HG02588 (cell line): ENCODE measurements around the gene ACTN4.
"Not testable (repeated sequence)": the region's sequence is repeated elsewhere in the genome, so short reads cannot be mapped to it uniquely, and the experiment has no call there.

Experiments
- ATAC-seq: cut with Tn5 transposase; IDR thresholded peaks from one replicate; pipeline ENCODE4 v1.9.1; 2021; ENCODE audit warnings: mild to moderate bottlenecking, moderate library complexity; ENCODE audit not compliant: unreplicated experiment

The ACTN4 gene

GRCh38 chr19:38647368-38647965 is at the start of gene ACTN4:
ACTN4 (plus strand) TSS chr19:38647649; CDS start chr19:38647746, 97 bp downstream.
- ATAC-seq, result peak; percentile 86

GRCh38 chr19:38599722-38600121 is 47.7 kb upstream of the ACTN4 start:
- ATAC-seq, result no peak

- not testable (repeated sequence) for ATAC-seq
Measured at GRCh38 chr19:38602856-38603255, 44.6 kb upstream of the ACTN4 start.

- no peak for ATAC-seq
Measured at GRCh38 chr19:38606131-38606530, 41.3 kb upstream of the ACTN4 start.

GRCh38 chr19:38614289-38614688 is 33.2 kb upstream of the ACTN4 start:
- ATAC-seq, result no peak

GRCh38 chr19:38615007-38615581 is 32.4 kb upstream of the ACTN4 start:
- ATAC-seq, result no peak

GRCh38 chr19:38616265-38616664 is 31.2 kb upstream of the ACTN4 start:
- no peak for ATAC-seq

GRCh38 chr19:38617283-38617763 is 30.1 kb upstream of the ACTN4 start:
- ATAC-seq, result no peak

- ATAC-seq, result peak; percentile 44
Measured at GRCh38 chr19:38617764-38618589, 29.5 kb upstream of the ACTN4 start, which contains the start of gene MAP4K1. MAP4K1 (minus strand) TSS chr19:38617953; CDS start chr19:38617895, 58 bp downstream.

GRCh38 chr19:38618590-38619360 is 28.7 kb upstream of the ACTN4 start, which contains the start of gene EIF3K:
EIF3K (plus strand) TSS chr19:38619188; CDS start chr19:38619269, 81 bp downstream.
- ATAC-seq, result peak; percentile 56

GRCh38 chr19:38619361-38620174 is 27.9 kb upstream of the ACTN4 start:
- ATAC-seq, result no peak

- ATAC-seq, result no peak
Measured at GRCh38 chr19:38624822-38625221, 22.6 kb upstream of the ACTN4 start.

GRCh38 chr19:38626401-38626800 is 21.0 kb upstream of the ACTN4 start:
- ATAC-seq, result no peak

GRCh38 chr19:38629568-38629967 is 17.9 kb upstream of the ACTN4 start:
- ATAC-seq, result no peak

- not testable (repeated sequence) for ATAC-seq
Measured at GRCh38 chr19:38631301-38631700, 16.1 kb upstream of the ACTN4 start.

GRCh38 chr19:38631811-38632475 is 15.5 kb upstream of the ACTN4 start:
- not testable (repeated sequence) for ATAC-seq

- no peak for ATAC-seq
Measured at GRCh38 chr19:38632476-38633213, 14.8 kb upstream of the ACTN4 start.

GRCh38 chr19:38634757-38635482 is 12.5 kb upstream of the ACTN4 start:
- ATAC-seq, result no peak
